ENCODE measurements around the gene MRTFA.

DNA sequence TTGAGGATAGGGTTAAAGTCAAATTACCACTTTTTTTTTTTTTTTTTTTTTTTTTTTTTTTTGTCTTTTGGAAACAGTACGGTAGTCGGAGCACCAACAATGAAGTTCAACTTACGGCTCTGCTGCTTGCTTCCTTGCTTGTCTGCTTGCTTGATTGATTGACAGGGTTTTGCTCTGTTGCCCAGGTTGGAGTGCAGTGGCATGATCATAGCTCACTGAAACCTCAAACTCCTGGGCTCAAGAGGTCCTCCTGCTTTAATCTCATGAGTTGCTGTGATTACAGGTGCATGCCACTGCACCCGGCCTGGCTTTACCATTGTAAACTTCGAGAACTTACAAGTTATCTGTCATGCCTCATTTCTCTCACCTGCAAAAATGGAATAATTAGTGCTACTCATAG is 260.4 kb downstream of the MRTFA start:
- TF ChIP-seq, protein P1, sequence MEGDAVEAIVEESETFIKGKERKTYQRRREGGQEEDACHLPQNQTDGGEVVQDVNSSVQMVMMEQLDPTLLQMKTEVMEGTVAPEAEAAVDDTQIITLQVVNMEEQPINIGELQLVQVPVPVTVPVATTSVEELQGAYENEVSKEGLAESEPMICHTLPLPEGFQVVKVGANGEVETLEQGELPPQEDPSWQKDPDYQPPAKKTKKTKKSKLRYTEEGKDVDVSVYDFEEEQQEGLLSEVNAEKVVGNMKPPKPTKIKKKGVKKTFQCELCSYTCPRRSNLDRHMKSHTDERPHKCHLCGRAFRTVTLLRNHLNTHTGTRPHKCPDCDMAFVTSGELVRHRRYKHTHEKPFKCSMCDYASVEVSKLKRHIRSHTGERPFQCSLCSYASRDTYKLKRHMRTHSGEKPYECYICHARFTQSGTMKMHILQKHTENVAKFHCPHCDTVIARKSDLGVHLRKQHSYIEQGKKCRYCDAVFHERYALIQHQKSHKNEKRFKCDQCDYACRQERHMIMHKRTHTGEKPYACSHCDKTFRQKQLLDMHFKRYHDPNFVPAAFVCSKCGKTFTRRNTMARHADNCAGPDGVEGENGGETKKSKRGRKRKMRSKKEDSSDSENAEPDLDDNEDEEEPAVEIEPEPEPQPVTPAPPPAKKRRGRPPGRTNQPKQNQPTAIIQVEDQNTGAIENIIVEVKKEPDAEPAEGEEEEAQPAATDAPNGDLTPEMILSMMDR (conservative IDR thresholded peaks at IDR 0.05) = no peak
- no peak for TF ChIP-seq EZH2 (IDR thresholded peaks at IDR 0.05; ENCODE audit: low read depth)

Data from PC-9 (cell line).